ENCODE data around the gene MCL1. TPM values are rescaled to one million over a fixed set of nuclear protein-coding genes. Genes with fewer than 3 reads are reported as not detected.
A peak's percentile ranks its signal among the peaks of the same experiment; 100 is the strongest.

Gene MCL1
- total RNA-seq, 2 donors from 2014 or later: 211 to 223 TPM

DNA sequence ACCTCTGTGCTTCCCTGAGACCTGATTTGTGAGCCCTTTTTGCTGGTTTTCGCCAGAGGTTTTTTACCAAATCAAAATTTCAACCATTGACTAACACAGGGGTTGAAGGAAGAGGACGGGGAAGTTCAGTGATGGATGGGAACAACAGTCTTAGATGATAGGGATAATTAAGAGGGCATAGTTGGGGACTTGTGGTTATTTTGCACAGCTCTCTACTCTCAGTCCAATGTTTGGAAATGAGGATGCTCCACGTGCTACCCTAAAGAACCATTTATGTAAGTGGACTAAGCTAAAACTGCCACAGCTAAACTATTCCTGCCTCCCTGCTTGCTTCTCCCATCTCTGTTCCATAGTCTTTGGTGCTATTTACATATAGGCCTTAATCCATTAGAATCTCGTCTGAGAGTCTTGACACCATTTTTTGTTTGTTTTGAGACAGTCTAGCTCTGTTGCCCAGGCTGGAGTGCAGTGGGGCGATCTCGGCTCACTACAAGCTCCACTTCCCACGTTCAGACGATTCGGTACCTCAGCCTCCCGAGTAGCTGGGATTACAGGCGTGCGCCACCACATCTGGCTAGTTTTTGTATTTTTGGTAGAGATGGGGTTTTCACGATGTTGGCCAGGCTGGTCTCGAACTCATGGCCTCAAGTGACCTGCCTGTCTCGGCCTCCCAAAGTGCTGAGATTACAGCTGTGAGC lies 684 bp upstream of the MCL1 start:
- Histone ChIP-seq H3K9me3 (no peaks in the 10 kb centered on the region), H3K27ac (peak overlapping the region; percentile 79 to 100 (median 98)), H3K4me1 (peaks cover 17% of the 10 kb centered on the region), H3K27me3 (no peaks in the 10 kb centered on the region), H3K4me3 (no peak overlapping the region), H3K36me3 (replicated peaks in 1 of 2; ENCODE audit: insufficient read depth in 1 of 2, low read depth in 2 of 2) (peaks cover 0 to 2% of the 10 kb centered on the region in 2 donors)
- WGBS, 2 donors: 68 to 69% methylated on average over 15 of the region's 15 CpGs
- DNase-seq: no peak
- no peak for ATAC-seq
- TF ChIP-seq, protein P1, sequence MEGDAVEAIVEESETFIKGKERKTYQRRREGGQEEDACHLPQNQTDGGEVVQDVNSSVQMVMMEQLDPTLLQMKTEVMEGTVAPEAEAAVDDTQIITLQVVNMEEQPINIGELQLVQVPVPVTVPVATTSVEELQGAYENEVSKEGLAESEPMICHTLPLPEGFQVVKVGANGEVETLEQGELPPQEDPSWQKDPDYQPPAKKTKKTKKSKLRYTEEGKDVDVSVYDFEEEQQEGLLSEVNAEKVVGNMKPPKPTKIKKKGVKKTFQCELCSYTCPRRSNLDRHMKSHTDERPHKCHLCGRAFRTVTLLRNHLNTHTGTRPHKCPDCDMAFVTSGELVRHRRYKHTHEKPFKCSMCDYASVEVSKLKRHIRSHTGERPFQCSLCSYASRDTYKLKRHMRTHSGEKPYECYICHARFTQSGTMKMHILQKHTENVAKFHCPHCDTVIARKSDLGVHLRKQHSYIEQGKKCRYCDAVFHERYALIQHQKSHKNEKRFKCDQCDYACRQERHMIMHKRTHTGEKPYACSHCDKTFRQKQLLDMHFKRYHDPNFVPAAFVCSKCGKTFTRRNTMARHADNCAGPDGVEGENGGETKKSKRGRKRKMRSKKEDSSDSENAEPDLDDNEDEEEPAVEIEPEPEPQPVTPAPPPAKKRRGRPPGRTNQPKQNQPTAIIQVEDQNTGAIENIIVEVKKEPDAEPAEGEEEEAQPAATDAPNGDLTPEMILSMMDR (IDR thresholded peaks at IDR 0.05): no peak
- TF ChIP-seq POLR2A (IDR thresholded peaks at IDR 0.05): no peak
- intact Hi-C loops (cut with DNase I): no loop called here

DNA sequence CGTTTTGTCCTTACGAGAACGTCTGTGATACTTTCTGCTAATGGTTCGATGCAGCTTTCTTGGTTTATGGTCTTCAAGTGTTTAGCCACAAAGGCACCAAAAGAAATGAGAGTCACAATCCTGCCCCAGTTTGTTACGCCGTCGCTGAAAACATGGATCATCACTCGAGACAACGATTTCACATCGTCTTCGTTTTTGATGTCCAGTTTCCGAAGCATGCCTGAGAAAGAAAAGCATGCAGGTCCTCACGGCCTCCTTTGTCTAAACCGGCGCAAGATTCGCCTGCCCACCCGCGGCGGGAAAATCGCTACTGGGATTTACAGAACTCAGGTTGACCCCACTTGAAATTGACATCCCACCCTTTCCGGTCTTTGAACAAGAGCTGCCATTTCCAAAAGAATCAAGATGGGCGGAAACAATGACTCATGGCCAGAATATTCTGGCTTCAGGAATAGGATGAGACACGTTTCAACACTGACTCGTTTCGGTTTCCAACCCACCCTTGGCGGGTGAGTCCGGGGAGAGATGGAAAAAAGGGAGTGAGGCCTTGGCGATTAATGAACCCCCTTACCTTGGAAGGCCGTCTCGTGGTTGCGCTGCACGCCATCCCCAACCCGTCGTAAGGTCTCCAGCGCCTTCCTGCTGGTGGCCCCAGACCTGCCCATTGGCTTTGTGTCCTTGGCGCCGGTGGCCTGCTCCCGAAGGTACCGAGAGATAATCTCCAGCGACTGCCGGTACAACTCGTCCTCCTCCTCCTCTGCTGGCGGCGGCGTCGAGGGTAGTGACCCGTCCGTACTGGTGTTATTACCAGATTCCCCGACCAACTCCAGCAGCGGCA lies 919 bp downstream of the MCL1 start:
- Histone ChIP-seq H3K36me3 (replicated peaks in 1 of 2; ENCODE audit: insufficient read depth in 1 of 2, low read depth in 2 of 2) (peaks cover 4 to 7% of the 10 kb centered on the region in 2 donors), H3K27ac (peak overlapping the region; percentile 97 to 100 (median 98)), H3K4me1 (peaks cover 33% of the 10 kb centered on the region), H3K27me3 (no peaks in the 10 kb centered on the region), H3K4me3 (peak overlapping the region; percentile 72 to 99), H3K9me3 (no peaks in the 10 kb centered on the region)
- WGBS, 2 donors: 0% methylated on average over 18 to 50 of the region's 50 CpGs
- ATAC-seq (peak; percentile 12), DNase-seq (peak in 3 of 4 donors; percentile 41 to 77 (median 49))
- intact Hi-C loops (cut with DNase I): no loop called here
- TF ChIP-seq POLR2A (IDR thresholded peaks at IDR 0.05): no peak
- TF ChIP-seq, protein P1 (IDR thresholded peaks at IDR 0.05): no peak

GRCh38 chr1:150577557-150578271 lies 1.7 kb downstream of the MCL1 start:
- Histone ChIP-seq H3K27me3 (no peaks in the 10 kb centered on the region), H3K9me3 (no peaks in the 10 kb centered on the region), H3K4me1 (peaks cover 41% of the 10 kb centered on the region), H3K27ac (peak overlapping the region; percentile 97 to 100 (median 98)), H3K4me3 (peak overlapping the region; percentile 72 to 99), H3K36me3 (replicated peaks in 1 of 2; ENCODE audit: insufficient read depth in 1 of 2, low read depth in 2 of 2) (peaks cover 8 to 11% of the 10 kb centered on the region in 2 donors)
- TF ChIP-seq, protein P1 (IDR thresholded peaks at IDR 0.05): no peak
- TF ChIP-seq POLR2A (IDR thresholded peaks at IDR 0.05): peak in 1 of 3 donors; percentile 3
- ATAC-seq (no peak), DNase-seq (no peak)
- WGBS, 2 donors: 0 to 1% methylated on average over 11 of the region's 11 CpGs
- intact Hi-C loops (cut with DNase I): no loop called here

DNA sequence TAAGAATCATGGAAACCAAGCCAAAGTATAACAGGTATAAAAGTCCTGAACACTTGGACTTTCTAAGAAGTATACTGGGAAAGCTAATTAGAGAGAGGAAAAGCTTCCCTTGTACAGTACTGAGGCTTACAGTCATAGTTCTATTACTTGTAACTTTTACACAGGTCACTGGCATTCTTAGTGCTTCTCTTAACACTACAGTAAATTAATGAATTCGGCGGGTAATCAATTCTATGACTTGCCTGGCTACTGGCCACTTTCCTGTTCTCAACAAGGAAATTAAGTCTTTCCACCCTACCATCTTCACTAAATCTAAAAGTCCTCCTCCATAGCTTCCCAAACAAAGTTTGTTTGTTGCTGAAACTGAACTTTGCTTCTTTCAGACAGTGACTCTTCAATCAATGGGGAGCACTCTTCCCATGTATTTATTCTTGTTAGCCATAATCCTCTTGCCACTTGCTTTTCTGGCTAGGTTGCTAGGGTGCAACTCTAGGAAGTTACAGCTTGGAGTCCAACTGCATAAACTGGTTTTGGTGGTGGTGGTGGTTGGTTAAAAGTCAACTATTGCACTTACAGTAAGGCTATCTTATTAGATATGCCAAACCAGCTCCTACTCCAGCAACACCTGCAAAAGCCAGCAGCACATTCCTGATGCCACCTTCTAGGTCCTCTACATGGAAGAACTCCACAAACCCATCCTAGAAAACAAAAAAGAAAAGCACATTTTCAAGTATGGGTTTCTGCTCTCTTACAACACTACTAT lies 2.4 kb downstream of the MCL1 start:
- WGBS, 2 donors: 5 to 16% methylated on average over 2 of the region's 2 CpGs
- no peak for DNase-seq
- H3K36me3 ChIP-seq (replicated peaks in 1 of 2; ENCODE audit: insufficient read depth in 1 of 2, low read depth in 2 of 2): peaks cover 8 to 14% of the 10 kb centered on the region in 2 donors
- peak overlapping the region; percentile 72 to 99 for H3K4me3 ChIP-seq
- intact Hi-C loops (cut with DNase I): no loop called here
- peak overlapping the region; percentile 97 to 100 (median 98) for H3K27ac ChIP-seq
- ATAC-seq: no peak
- no peaks in the 10 kb centered on the region for H3K9me3 ChIP-seq
- no peaks in the 10 kb centered on the region for H3K27me3 ChIP-seq
- H3K4me1 ChIP-seq: peaks cover 48% of the 10 kb centered on the region
- TF ChIP-seq POLR2A (IDR thresholded peaks at IDR 0.05): peak in 1 of 3 donors; percentile 14
- TF ChIP-seq, protein P1 (IDR thresholded peaks at IDR 0.05): no peak

Data from body of pancreas (tissue), 4 donors.